Spleen (tissue), 11 donors: ENCODE data around the gene CHIC2. TPM values are rescaled to one million over a fixed set of nuclear protein-coding genes. Genes with fewer than 3 reads are reported as not detected.
A peak's percentile ranks its signal among the peaks of the same experiment; 100 is the strongest.

Source experiments
- DNase-seq: peaks from one replicate; pipeline ENCODE4 v3.0.0-alpha.2; 2020
- H3K27ac ChIP-seq, 8 donors: fragments of 200-600 bp; sonication (generic) in 7 of 8; 1 replicate in 4 of 8; 2 replicates in 4 of 8; pipeline versions ENCODE4 v1.5.0 to v1.8.0; 2016 to 2021; ENCODE audit warnings: inconsistent platforms in 4 of 8, mild to moderate bottlenecking in 4 of 8, moderate library complexity in 1 of 8
- H3K27me3 ChIP-seq, 7 donors: fragments of 200-600 bp; sonication (generic) in 6 of 7; replicated peaks in 1 of 7; 1 replicate in 4 of 7; 2 replicates in 3 of 7; pipeline versions ENCODE4 v1.5.0 to v1.8.0; 2016 to 2021; ENCODE audit warnings: inconsistent platforms in 3 of 7, mild to moderate bottlenecking in 1 of 7
- H3K36me3 ChIP-seq, 6 donors: fragments of 200-600 bp; sonication (generic) in 5 of 6; 1 replicate in 4 of 6; 2 replicates in 2 of 6; pipeline versions ENCODE4 v1.5.0 to v1.8.0; 2016 to 2021; ENCODE audit warnings: inconsistent platforms in 2 of 6
- H3K4me1 ChIP-seq, 6 donors: fragments of 200-600 bp; sonication (generic) in 5 of 6; 1 replicate in 3 of 6; 2 replicates in 3 of 6; pipeline versions ENCODE4 v1.5.0 to v1.8.0; 2016 to 2021; ENCODE audit warnings: inconsistent platforms in 3 of 6
- H3K4me3 ChIP-seq, 8 donors: fragments of 200-600 bp; sonication (generic) in 7 of 8; 1 replicate in 4 of 8; 2 replicates in 4 of 8; pipeline versions ENCODE4 v1.5.0 to v1.8.0; 2016 to 2021; ENCODE audit warnings: inconsistent platforms in 4 of 8, mild to moderate bottlenecking in 4 of 8, moderate library complexity in 2 of 8
- H3K9me3 ChIP-seq, 8 donors: fragments of 200-600 bp; sonication (generic) in 7 of 8; 1 replicate in 4 of 8; 2 replicates in 4 of 8; pipeline versions ENCODE4 v1.5.0 to v1.8.0; 2016 to 2021; ENCODE audit warnings: inconsistent platforms in 4 of 8
- CTCF ChIP-seq, 11 experiments: fragments of 200-600 bp in 7 of 11; fragments of 450-650 bp in 4 of 11; sonication (generic) in 4 of 11; IDR thresholded peaks in 8 of 11; conservative IDR thresholded peaks in 3 of 11; 1 replicate in 7 of 11; 2 replicates in 4 of 11; pipeline versions ENCODE4 v1.4.0 to v1.8.0; 2016 to 2021; ENCODE audit warnings: antibody characterized with exemption in 11 of 11, inconsistent platforms in 4 of 11, mild to moderate bottlenecking in 1 of 11
- POLR2A ChIP-seq, 3 donors: fragments of 450-650 bp; IDR thresholded peaks; one replicate each; pipeline ENCODE4 v1.5.1; 2017; ENCODE audit warnings: antibody characterized with exemption in 3 of 3, mild to moderate bottlenecking in 1 of 3
- POLR2AphosphoS5 ChIP-seq, 3 donors: sonication (generic); formaldehyde crosslinking; IDR thresholded peaks; one replicate each; pipeline ENCODE4 v1.5.1; 2017; ENCODE audit warnings: antibody characterized with exemption in 3 of 3
- WGBS, 5 donors: extraction: QIAGEN DNeasy Blood & Tissue Kit in 3 of 5; methylation state at CpG; one replicate each; pipeline versions ENCODE4 v1.1.5 to v1.1.7; 2013 to 2018; 5-methylcytosine and 5-hydroxymethylcytosine counted together
- intact Hi-C: fragments of 100-400 bp; cut with DNase I; formaldehyde crosslinking; loops from one replicate; pipeline ENCODE4 v1.15.0; 2023; ENCODE audit warnings: low total_unique reads
- polyA plus RNA-seq, 3 donors: library from polyadenylated mRNA; stranded (reverse); fragments of 200-250 nt; gene quantifications; one replicate each; pipeline ENCODE4 v1.2.1, GENCODE V29; 2013
- total RNA-seq, 7 donors: library from RNA; depleted of rRNA in 3 of 7; stranded (reverse); fragments of >200 nt in 3 of 7; fragmentation: NEBNext Ultra II Directional in 4 of 7; extraction: Animal tissue kit (Norgen Biotek cat#: 25700) in 4 of 7; gene quantifications; one replicate each; pipeline versions ENCODE4 v1.1.0 to v1.2.1, GENCODE V29; 2016 to 2021
- donor health status: healthy with polysubstance abuse.
- donor health status: DM: no; HTN: no; CAD: no; lungs with moderate emphysema.
- donor health status: DM: no; HTN: no; CAD: no.
- donor health status: Bipolar disorder and iron deficiency.
- donor health status: healthy.
- donor health status: DM: no; HTN: no; CAD: no.
- donor health status: DM: yes; HTN: yes; CAD: no.

Gene CHIC2
- total and polyA plus RNA-seq, 10 donors = 7.6 to 68.2 (median 39.7) TPM

GRCh38 chr4:54060116-54060515 is 4.3 kb downstream of the CHIC2 start:
- WGBS, 5 donors = 22 to 83% (median 57%) methylated on average over 2 of the region's 2 CpGs
- Histone ChIP-seq H3K4me1 (peaks cover 57 to 88% (median 84%) of the 10 kb centered on the region in 6 donors), H3K27ac (no peak overlapping the region), H3K36me3 (peaks cover 0 to 9% (median 0%) of the 10 kb centered on the region in 6 donors), H3K4me3 (peak overlapping the region in 1 of 8 donors; percentile 97), H3K27me3 (no peaks in the 10 kb centered on the region), H3K9me3 (no peaks in the 10 kb centered on the region)
- no peak for DNase-seq
- intact Hi-C loops = no loop called here
- no peak for TF ChIP-seq CTCF (IDR thresholded peaks at IDR 0.05 in 8 of 11, conservative IDR thresholded peaks at IDR 0.05 in 3 of 11)
- no peak for TF ChIP-seq POLR2A (IDR thresholded peaks at IDR 0.05)
- TF ChIP-seq POLR2AphosphoS5 (IDR thresholded peaks at IDR 0.05) = no peak

- intact Hi-C loops = loop anchor here (10.0 kb wide), 1 partner anchor 63 kb away; no protein-coding TSS in a partner anchor
- Histone ChIP-seq H3K4me3 (peak overlapping the region in 1 of 8 donors; percentile 21), H3K27me3 (no peaks in the 10 kb centered on the region), H3K4me1 (peaks cover 54 to 100% (median 97%) of the 10 kb centered on the region in 6 donors), H3K36me3 (peaks cover 0 to 9% (median 0%) of the 10 kb centered on the region in 6 donors), H3K27ac (no peak overlapping the region), H3K9me3 (no peaks in the 10 kb centered on the region)
- no peak for DNase-seq
- WGBS, 5 donors = 20 to 29% (median 27%) methylated on average over 3 of the region's 3 CpGs
- TF ChIP-seq POLR2A (IDR thresholded peaks at IDR 0.05) (no peak), POLR2AphosphoS5 (IDR thresholded peaks at IDR 0.05) (no peak), CTCF (IDR thresholded peaks at IDR 0.05 in 8 of 11, conservative IDR thresholded peaks at IDR 0.05 in 3 of 11) (no peak)
Observed at GRCh38 chr4:54058171-54058570, 6.2 kb downstream of the CHIC2 start.

- no peak overlapping the region for H3K4me3 ChIP-seq
- peaks cover 0 to 9% (median 0%) of the 10 kb centered on the region in 6 donors for H3K36me3 ChIP-seq
- intact Hi-C loops = loop anchor here (10.0 kb wide), 1 partner anchor 62 kb away; no protein-coding TSS in a partner anchor
- H3K4me1 ChIP-seq = peaks cover 43 to 100% (median 93%) of the 10 kb centered on the region in 6 donors
- TF ChIP-seq POLR2A (IDR thresholded peaks at IDR 0.05) = no peak
- no peak for TF ChIP-seq CTCF (IDR thresholded peaks at IDR 0.05 in 8 of 11, conservative IDR thresholded peaks at IDR 0.05 in 3 of 11)
- TF ChIP-seq POLR2AphosphoS5 (IDR thresholded peaks at IDR 0.05) = no peak
- H3K9me3 ChIP-seq = no peaks in the 10 kb centered on the region
- H3K27ac ChIP-seq = no peak overlapping the region
- DNase-seq = no peak
- H3K27me3 ChIP-seq = no peaks in the 10 kb centered on the region
Observed at GRCh38 chr4:54056360-54056759, 8.0 kb downstream of the CHIC2 start.

GRCh38 chr4:54055494-54055893 is 8.9 kb downstream of the CHIC2 start:
- peaks cover 37 to 100% (median 93%) of the 10 kb centered on the region in 6 donors for H3K4me1 ChIP-seq
- no peak overlapping the region for H3K4me3 ChIP-seq
- no peak for TF ChIP-seq POLR2A (IDR thresholded peaks at IDR 0.05)
- TF ChIP-seq CTCF (IDR thresholded peaks at IDR 0.05 in 8 of 11, conservative IDR thresholded peaks at IDR 0.05 in 3 of 11) = no peak
- no peak for TF ChIP-seq POLR2AphosphoS5 (IDR thresholded peaks at IDR 0.05)
- no peaks in the 10 kb centered on the region for H3K9me3 ChIP-seq
- no peaks in the 10 kb centered on the region for H3K27me3 ChIP-seq
- DNase-seq = no peak
- peaks cover 0 to 9% (median 0%) of the 10 kb centered on the region in 6 donors for H3K36me3 ChIP-seq
- H3K27ac ChIP-seq = no peak overlapping the region
- WGBS, 5 donors = 90 to 100% (median 96%) methylated on average over 1 of the region's 1 CpG
- intact Hi-C loops = loop anchor here (10.0 kb wide), 1 partner anchor 61 kb away; no protein-coding TSS in a partner anchor
